Cardiac septum (tissue), 1 donor: Measurements from ENCODE around the gene FRY. TPM values are rescaled to one million over a fixed set of nuclear protein-coding genes. Genes with fewer than 3 reads are reported as not detected.
A peak's percentile ranks its signal among the peaks of the same experiment; 100 is the strongest.

Experiments used
- DNase-seq: peaks from one replicate; pipeline ENCODE4 v3.0.0-alpha.2; 2020; ENCODE audit warnings: low spot score
- intact Hi-C: fragments of 100-400 bp; cut with DNase I; formaldehyde crosslinking; loops from one replicate; pipeline ENCODE4 v1.14.0; 2022
- total RNA-seq: library from RNA; stranded (reverse); fragmentation: NEBNext Ultra II Directional; extraction: Animal tissue kit (Norgen Biotek cat#: 25700); gene quantifications from one replicate; pipeline ENCODE4 v1.2.1, GENCODE V29; 2021
- donor health status: DM: no; HTN: no; CAD: no.

Gene FRY
- total RNA-seq, 1 donor from 2014 or later: 202 TPM

- no peak for DNase-seq
- intact Hi-C loops: no loop called here
Observed at GRCh38 chr13:32147193-32147592, 115.6 kb downstream of the FRY start.

- intact Hi-C loops: no loop called here
- DNase-seq: no peak
Observed at GRCh38 chr13:32147976-32148375, 116.4 kb downstream of the FRY start.

- no peak for DNase-seq
- intact Hi-C loops: no loop called here
Observed at GRCh38 chr13:32150239-32150638, 118.7 kb downstream of the FRY start.

GRCh38 chr13:32150794-32151193, 119.2 kb downstream of the FRY start:
- intact Hi-C loops: no loop called here
- DNase-seq: peak; percentile 83

- DNase-seq: no peak
- intact Hi-C loops: no loop called here
Observed at GRCh38 chr13:32151240-32151639, 119.7 kb downstream of the FRY start.

GRCh38 chr13:32153056-32153455, 121.5 kb downstream of the FRY start:
- DNase-seq: no peak
- intact Hi-C loops: loop anchor here (2.0 kb wide), 1 partner anchor 36 kb away; no protein-coding TSS in a partner anchor

GRCh38 chr13:32159137-32159869, 127.7 kb downstream of the FRY start:
- intact Hi-C loops: no loop called here
- no peak for DNase-seq

GRCh38 chr13:32162395-32163005, 130.9 kb downstream of the FRY start:
- intact Hi-C loops: loop anchor here (5.0 kb wide), 2 partner anchors 140 to 250 kb away; no protein-coding TSS in a partner anchor
- no peak for DNase-seq

- no peak for DNase-seq
- intact Hi-C loops: loop anchor here (5.0 kb wide), 3 partner anchors 38 to 252 kb away; no protein-coding TSS in a partner anchor
Observed at GRCh38 chr13:32164622-32165268, 133.2 kb downstream of the FRY start.

GRCh38 chr13:32165796-32166195, 134.2 kb downstream of the FRY start:
- DNase-seq: peak; percentile 81
- intact Hi-C loops: loop anchor here (5.0 kb wide), 1 partner anchor 37 kb away; no protein-coding TSS in a partner anchor

- DNase-seq: no peak
- intact Hi-C loops: loop anchor here (5.0 kb wide), 1 partner anchor 34 kb away; no protein-coding TSS in a partner anchor
Observed at GRCh38 chr13:32168131-32168530, 136.6 kb downstream of the FRY start.

GRCh38 chr13:32170841-32171240, 139.3 kb downstream of the FRY start:
- DNase-seq: no peak
- intact Hi-C loops: loop anchor here (10.0 kb wide), 1 partner anchor 64 kb away; no protein-coding TSS in a partner anchor

- no peak for DNase-seq
- intact Hi-C loops: loop anchor here (10.0 kb wide), 1 partner anchor 61 kb away; no protein-coding TSS in a partner anchor
Observed at GRCh38 chr13:32173881-32174280, 142.3 kb downstream of the FRY start.

GRCh38 chr13:32174366-32174765, 142.8 kb downstream of the FRY start:
- intact Hi-C loops: loop anchor here (10.0 kb wide), 1 partner anchor 60 kb away; no protein-coding TSS in a partner anchor
- DNase-seq: no peak

- no peak for DNase-seq
- intact Hi-C loops: loop anchor here (10.0 kb wide), 1 partner anchor 59 kb away; no protein-coding TSS in a partner anchor
Observed at GRCh38 chr13:32175307-32175706, 143.7 kb downstream of the FRY start.

- DNase-seq: no peak
- intact Hi-C loops: loop anchor here (10.0 kb wide), 1 partner anchor 59 kb away; no protein-coding TSS in a partner anchor
Observed at GRCh38 chr13:32175943-32176342, 144.4 kb downstream of the FRY start.

GRCh38 chr13:32176696-32177095, 145.1 kb downstream of the FRY start:
- intact Hi-C loops: loop anchor here (10.0 kb wide), 1 partner anchor 58 kb away; no protein-coding TSS in a partner anchor
- DNase-seq: no peak

GRCh38 chr13:32178763-32179162, 147.2 kb downstream of the FRY start:
- no peak for DNase-seq
- intact Hi-C loops: loop anchor here (1.0 to 10.0 kb wide), 2 partner anchors 9 to 56 kb away; no protein-coding TSS in a partner anchor

GRCh38 chr13:32179708-32180107, 148.1 kb downstream of the FRY start:
- intact Hi-C loops: loop anchor here (1.0 to 10.0 kb wide), 2 partner anchors 8 to 55 kb away; no protein-coding TSS in a partner anchor
- DNase-seq: no peak

- no peak for DNase-seq
Observed at GRCh38 chr13:32187651-32188050, 156.1 kb downstream of the FRY start.

More at GRCh38 chr13:32187651-32188050, 156.1 kb downstream of the FRY start:
- intact Hi-C loops: loop anchor here (1.0 kb wide), 1 partner anchor 8 kb away; no protein-coding TSS in a partner anchor
